ENCODE measurements around the gene STAC2. TPM values are rescaled to one million over a fixed set of nuclear protein-coding genes. Genes with fewer than 3 reads are reported as not detected.

STAC2 gene
- polyA plus RNA-seq, 3 donors = not detected

DNA sequence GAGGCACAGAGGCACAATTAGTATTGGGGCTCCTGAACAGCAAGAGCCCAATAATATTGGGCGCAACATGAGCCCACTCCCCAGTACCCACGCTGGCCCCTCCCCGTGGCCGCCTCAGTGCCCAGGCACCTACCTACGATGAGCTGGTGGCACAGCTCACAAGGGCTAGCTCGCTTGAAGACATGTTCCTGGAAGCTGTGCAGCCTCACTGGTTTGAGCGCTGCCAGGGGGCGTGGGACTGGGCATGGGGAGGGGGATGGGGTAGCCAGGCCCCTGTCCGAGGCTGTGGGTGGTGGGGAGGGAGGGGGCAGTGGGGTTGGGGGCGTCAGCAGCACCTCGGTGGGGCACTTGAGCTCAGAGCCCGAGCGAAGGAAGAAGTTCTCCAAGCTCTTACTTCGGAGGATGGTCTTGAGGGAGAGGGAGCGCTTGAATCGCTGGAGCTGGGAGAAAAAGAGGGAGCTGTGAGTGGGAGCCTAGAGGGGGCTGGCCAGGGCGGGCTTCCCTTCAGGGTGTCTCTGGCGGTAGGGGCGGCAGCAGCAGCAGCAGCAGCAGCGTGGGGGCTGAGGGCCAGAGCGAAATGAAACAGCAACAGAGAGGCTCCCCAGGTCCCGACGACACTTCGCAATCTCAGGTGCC, 7.9 kb downstream of the STAC2 start:
- H3K4me2 ChIP-seq (replicated peaks; ENCODE audit: extremely low read depth, low read length, poor library complexity, severe bottlenecking) = no peak overlapping the region
- TF ChIP-seq, protein P1, sequence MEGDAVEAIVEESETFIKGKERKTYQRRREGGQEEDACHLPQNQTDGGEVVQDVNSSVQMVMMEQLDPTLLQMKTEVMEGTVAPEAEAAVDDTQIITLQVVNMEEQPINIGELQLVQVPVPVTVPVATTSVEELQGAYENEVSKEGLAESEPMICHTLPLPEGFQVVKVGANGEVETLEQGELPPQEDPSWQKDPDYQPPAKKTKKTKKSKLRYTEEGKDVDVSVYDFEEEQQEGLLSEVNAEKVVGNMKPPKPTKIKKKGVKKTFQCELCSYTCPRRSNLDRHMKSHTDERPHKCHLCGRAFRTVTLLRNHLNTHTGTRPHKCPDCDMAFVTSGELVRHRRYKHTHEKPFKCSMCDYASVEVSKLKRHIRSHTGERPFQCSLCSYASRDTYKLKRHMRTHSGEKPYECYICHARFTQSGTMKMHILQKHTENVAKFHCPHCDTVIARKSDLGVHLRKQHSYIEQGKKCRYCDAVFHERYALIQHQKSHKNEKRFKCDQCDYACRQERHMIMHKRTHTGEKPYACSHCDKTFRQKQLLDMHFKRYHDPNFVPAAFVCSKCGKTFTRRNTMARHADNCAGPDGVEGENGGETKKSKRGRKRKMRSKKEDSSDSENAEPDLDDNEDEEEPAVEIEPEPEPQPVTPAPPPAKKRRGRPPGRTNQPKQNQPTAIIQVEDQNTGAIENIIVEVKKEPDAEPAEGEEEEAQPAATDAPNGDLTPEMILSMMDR (IDR thresholded peaks at IDR 0.05) = no peak
- no peak overlapping the region for H3K27ac ChIP-seq (ENCODE audit: low read depth in 1 of 2, low read length in 2 of 2)
- intact Hi-C loops (cut with micrococcal nuclease) = no loop called here
- H3K4me3 Mint-ChIP-seq = peak overlapping the region in 1 of 2 donors; percentile 69
- no peak overlapping the region for H3K4me3 ChIP-seq (replicated peaks in 1 of 3; ENCODE audit: low read depth in 2 of 3, low read length in 3 of 3)
- H3K79me2 ChIP-seq (ENCODE audit: insufficient read depth, low read length) = no peaks in the 10 kb centered on the region
- WGBS (ENCODE audit: insufficient coverage) = 24% methylated on average over 21 of the region's 24 CpGs
- no peaks in the 10 kb centered on the region for H3K36me3 ChIP-seq (replicated peaks in 1 of 2; ENCODE audit: control insufficient read depth in 1 of 2, insufficient read depth in 2 of 2, low read length in 2 of 2)
- H3K9ac ChIP-seq (ENCODE audit: insufficient read depth, low read length, poor library complexity, severe bottlenecking) = no peak overlapping the region
- no peak overlapping the region for H3K27ac Mint-ChIP-seq
- peaks cover 32 to 60% (median 39%) of the 10 kb centered on the region in 3 donors for H3K27me3 Mint-ChIP-seq (ENCODE audit: low read depth in 3 of 3)
- H3K9me3 Mint-ChIP-seq = peaks cover 0 to 9% (median 0%) of the 10 kb centered on the region in 7 donors
- DNase-seq = no peak
- H3K4me1 ChIP-seq (ENCODE audit: control insufficient read depth in 1 of 2, insufficient read depth in 2 of 2, low read length in 2 of 2) = no peaks in the 10 kb centered on the region
- H3K36me3 Mint-ChIP-seq = no peaks in the 10 kb centered on the region
- H3K9me3 ChIP-seq (replicated peaks in 1 of 2; ENCODE audit: control insufficient read depth in 1 of 2, insufficient read depth in 1 of 2, low read length in 2 of 2) = no peaks in the 10 kb centered on the region
- peaks cover 2% of the 10 kb centered on the region for H3K4me1 Mint-ChIP-seq
- peaks cover 0 to 34% of the 10 kb centered on the region in 2 donors for H3K27me3 ChIP-seq (ENCODE audit: control insufficient read depth in 2 of 2, insufficient read depth in 2 of 2, low read length in 2 of 2)
- no peak overlapping the region for H2AFZ ChIP-seq (ENCODE audit: insufficient read depth, low read depth, low read length, poor library complexity, severe bottlenecking)
- no peaks in the 10 kb centered on the region for H4K20me1 ChIP-seq (ENCODE audit: insufficient read depth, low read length)

DNA sequence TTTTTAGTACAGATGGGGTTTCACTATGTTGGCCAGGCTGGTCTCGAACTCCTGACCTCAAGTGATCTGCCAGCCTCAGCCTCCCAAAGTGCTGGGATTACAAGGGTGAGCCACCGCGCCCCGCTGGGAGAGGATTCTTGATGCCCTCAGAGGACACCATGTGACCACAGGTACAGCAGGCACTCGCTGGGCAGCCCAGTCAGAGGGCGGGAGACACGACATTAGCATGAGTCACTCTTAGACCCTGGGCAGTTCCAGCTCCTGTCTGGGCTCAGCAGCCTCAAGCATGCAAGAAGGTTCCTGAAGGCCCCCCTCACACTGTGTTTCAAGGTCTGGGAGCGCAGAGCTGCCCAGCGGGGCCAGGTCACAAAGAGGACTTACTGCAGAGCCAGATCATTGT, 11.9 kb downstream of the STAC2 start:
- intact Hi-C loops (cut with micrococcal nuclease) = no loop called here
- peaks cover 30 to 59% (median 38%) of the 10 kb centered on the region in 3 donors for H3K27me3 Mint-ChIP-seq (ENCODE audit: low read depth in 3 of 3)
- TF ChIP-seq, protein P1 (IDR thresholded peaks at IDR 0.05) = no peak

More for the DNA sequence above, 11.9 kb downstream of the STAC2 start:
- Histone ChIP-seq H3K27ac (ENCODE audit: low read depth in 1 of 2, low read length in 2 of 2) (no peak overlapping the region), H3K27me3 (ENCODE audit: control insufficient read depth in 2 of 2, insufficient read depth in 2 of 2, low read length in 2 of 2) (peaks cover 0 to 30% of the 10 kb centered on the region in 2 donors), H3K36me3 (replicated peaks in 1 of 2; ENCODE audit: control insufficient read depth in 1 of 2, insufficient read depth in 2 of 2, low read length in 2 of 2) (no peaks in the 10 kb centered on the region), H3K79me2 (ENCODE audit: insufficient read depth, low read length) (no peaks in the 10 kb centered on the region), H3K4me1 (ENCODE audit: control insufficient read depth in 1 of 2, insufficient read depth in 2 of 2, low read length in 2 of 2) (peaks cover 17 to 18% of the 10 kb centered on the region in 2 donors), H2AFZ (ENCODE audit: insufficient read depth, low read depth, low read length, poor library complexity, severe bottlenecking) (no peak overlapping the region), H3K4me3 (replicated peaks in 1 of 3; ENCODE audit: low read depth in 2 of 3, low read length in 3 of 3) (no peak overlapping the region), H3K9ac (ENCODE audit: insufficient read depth, low read length, poor library complexity, severe bottlenecking) (no peak overlapping the region), H4K20me1 (ENCODE audit: insufficient read depth, low read length) (no peaks in the 10 kb centered on the region), H3K9me3 (replicated peaks in 1 of 2; ENCODE audit: control insufficient read depth in 1 of 2, insufficient read depth in 1 of 2, low read length in 2 of 2) (no peaks in the 10 kb centered on the region), H3K4me2 (replicated peaks; ENCODE audit: extremely low read depth, low read length, poor library complexity, severe bottlenecking) (no peak overlapping the region)
- WGBS (ENCODE audit: insufficient coverage) = 87% methylated on average over 9 of the region's 9 CpGs
- DNase-seq = peak in 1 of 3 donors; percentile 24
- H3K36me3 Mint-ChIP-seq = no peaks in the 10 kb centered on the region
- H3K4me1 Mint-ChIP-seq = peaks cover 19% of the 10 kb centered on the region
- no peak overlapping the region for H3K27ac Mint-ChIP-seq
- H3K9me3 Mint-ChIP-seq = peaks cover 0 to 10% (median 0%) of the 10 kb centered on the region in 7 donors
- no peak overlapping the region for H3K4me3 Mint-ChIP-seq

Measured in CD14-positive monocyte (primary cell).